Renal cortical epithelial cell (primary cell): ENCODE data around the gene ARL13A. TPM values are rescaled to one million over a fixed set of nuclear protein-coding genes. Genes with fewer than 3 reads are reported as not detected.
"Not testable (repeated sequence)": the region's sequence is repeated elsewhere in the genome, so short reads cannot be mapped to it uniquely, and the experiment has no call there.

Experiments
- DNase-seq: peaks from one replicate; pipeline ENCODE4 v3.0.0-alpha.2; 2011; ENCODE audit warnings: low read depth
- total RNA-seq: library from RNA; depleted of rRNA; stranded (reverse); fragments of >200 nt; gene quantifications from 2 replicates; pipeline ENCODE4 v1.2.3, GENCODE V29; 2014

The ARL13A gene
- total RNA-seq, 1 donor from 2014 or later = not detected

DNA sequence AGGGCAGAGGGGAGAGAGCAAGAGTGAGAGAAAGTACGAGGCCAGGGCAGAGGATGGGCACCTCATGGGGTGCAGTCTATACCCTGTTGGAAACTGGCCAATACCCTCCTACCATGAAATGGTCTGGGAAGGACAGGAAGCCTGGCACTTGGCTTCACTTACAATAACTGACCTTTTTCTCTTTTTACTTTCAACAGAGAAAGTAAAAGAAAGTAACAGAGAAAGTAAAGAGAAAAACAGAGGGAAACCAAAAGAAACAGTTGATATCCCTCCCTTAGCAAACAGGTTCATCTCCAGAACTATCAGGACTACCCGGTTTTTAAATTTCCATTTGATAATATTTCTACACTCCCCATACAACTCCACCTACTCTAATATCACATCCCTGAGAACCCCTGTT is 20.6 kb downstream of the ARL13A start:
- DNase-seq = no peak

DNA sequence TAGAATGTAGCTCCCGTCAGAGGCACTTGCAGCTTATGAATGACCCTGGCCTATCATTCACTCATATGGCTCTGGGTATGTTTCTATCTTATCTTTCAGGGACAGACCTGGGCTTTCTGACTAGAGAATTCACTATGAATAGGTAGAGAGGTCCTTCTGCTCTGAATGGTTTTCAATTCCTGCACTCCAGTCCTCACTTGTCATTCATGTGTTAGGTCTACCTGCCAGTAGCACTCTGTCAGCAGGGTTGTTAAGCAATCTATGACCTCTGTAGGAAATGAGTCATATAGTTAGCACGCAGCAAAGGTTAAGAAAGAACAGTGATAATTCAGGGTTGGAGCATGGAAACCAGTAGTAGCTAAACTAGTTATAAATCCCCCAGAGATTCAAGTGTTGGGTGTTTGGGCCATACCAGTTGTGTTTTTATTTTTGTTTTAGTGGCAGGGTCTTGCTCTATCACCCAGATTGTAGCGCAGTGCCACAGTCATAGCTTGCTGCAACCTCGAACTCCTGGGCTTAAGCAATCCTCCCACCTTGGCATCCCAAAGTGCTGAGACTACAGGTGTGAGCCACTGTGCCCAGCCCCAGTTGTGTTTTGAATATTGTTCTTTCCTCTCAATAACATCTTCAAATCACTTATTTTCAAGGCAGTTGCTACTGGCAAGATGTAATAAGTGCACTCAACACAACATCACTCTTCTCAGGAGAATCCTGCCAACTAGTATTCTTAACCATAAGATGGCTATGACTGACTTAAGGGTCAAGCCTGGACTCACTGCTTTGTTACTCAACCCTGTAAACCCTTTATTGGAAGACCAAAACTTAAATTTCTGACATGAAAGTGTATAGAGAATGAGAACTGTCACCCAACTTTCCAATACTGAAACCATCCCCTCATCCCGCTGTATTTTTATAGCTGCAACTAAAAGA is 25.1 kb downstream of the ARL13A start:
- peak; percentile 90 for DNase-seq

DNA sequence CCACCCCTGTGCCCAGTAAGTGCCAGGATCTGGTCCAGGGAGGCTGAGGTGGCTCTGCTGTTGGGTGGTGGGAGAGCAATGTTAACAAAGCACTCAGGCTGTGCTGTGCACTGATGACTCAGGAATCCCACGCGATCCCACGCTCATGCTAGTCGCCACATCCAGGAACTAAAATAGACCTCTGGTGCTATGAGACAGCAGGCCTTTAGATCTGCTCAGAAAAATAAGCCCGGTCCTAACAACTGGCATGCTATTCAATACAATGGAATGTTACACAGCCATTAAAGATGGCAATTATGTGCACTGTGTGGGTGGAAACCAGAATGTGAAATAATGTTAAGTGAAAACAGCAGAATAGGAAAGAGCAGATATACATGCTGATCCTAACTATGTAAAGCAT is 26.0 kb downstream of the ARL13A start:
- peak; percentile 91 for DNase-seq

DNA sequence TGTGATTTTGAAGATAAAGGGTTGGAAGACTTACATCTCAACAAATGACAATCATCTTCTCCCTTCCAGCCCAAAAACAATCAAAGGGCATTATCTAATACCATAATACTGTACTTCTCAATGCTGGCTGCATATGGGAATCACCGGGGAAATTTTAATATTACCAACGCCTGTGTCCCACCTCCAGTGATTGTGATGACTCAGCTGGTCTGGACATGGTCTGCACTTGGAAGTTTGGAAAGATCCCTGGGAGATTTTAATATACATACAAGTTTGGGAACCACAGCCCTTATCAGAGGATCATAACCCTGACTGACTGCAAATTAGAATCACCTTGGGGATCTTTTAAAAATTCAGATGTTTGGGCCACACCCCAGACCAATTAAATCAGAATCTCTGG is 29.9 kb downstream of the ARL13A start:
- no peak for DNase-seq

DNA sequence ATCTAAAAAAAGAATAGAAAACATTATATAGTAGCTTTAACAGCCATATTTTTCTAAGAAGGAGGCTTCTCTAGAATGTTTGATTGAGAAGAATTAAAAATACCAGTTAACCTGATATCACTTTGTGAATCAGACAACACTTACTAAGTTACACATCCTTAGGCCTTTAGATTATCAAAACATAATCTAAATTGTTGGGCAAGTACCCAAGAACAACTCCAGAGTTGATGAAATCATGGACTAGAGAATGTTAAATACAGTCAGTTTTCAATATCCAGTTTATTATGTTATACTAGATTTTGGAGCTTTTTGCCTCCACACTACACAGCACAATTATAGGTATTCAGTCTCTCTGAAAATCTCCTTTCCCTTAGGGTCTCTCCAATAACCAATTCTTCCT is 39.6 kb downstream of the ARL13A start:
- no peak for DNase-seq

DNA sequence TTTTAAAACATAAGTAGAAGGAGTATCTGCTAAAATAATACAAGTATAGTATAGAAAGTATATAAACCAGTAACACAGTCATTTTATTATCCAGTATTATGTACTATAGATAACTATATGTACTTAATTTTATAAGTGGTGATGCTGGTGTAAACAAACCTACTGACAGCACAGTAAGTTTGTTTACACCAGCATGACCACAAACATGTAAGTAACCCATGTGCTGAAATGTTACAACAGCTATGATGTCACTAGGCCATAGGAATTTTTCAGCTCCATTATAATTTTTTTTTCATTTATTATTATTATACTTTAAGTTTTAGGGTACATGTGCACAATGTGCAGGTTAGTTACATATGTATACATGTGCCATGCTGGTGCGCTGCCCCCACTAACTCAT is 42.5 kb downstream of the ARL13A start:
- not testable (repeated sequence) for DNase-seq

DNA sequence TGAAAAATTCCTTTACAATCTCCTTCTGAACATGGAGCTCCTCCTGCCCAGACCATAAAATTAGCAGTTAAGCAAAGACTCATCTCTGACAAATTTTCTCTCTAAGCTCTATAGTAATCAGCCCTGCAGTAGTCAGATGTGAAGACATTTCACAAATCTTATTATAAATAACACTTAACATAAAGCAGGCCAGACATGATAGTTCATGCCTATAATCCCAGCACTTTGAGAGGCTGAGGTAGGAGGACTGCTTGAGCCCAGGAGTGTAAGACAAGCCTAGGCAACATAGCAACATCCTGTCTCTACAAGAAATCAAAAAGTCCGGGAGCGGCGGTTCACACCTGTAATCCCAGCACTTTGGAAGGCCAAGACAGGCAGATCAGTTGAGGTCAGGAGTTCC is 52.5 kb downstream of the ARL13A start:
- no peak for DNase-seq

DNA sequence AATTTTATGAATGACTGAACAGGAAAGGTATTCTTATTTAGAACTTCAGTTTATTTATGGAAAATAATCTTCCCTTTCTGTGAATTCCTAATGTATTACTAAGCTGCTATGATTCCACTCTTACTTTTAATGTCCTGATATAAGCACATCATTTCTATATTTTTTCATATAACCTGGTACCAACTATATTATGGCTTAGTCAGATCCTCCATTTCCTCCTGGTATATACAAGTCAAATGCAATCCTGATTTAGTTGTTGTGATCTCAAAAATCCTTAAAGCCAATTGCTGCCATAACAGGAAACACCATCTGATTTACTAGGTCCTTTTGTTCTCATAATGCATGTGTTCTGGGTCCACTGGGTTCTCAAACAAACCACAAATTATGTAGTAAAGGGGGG is 55.6 kb downstream of the ARL13A start:
- no peak for DNase-seq

DNA sequence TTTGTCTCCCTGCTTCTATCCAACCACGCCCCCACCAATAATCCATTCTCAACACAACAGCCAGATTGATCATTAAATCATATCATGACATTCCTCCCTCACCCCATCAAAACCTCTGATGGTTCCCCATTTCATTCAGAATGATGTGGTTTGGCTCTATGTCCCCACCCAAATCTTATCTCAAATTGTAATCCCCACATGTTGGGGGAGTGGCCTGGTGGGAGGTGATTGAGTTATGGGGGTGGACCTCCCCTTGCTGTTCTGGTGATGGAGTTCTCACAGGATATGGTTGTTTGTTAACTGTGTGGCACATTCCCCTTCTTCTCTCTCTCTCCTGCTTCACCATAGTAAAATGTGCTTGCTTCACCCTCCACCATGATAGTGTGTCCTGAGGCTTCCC is 59.1 kb downstream of the ARL13A start:
- DNase-seq = no peak

DNA sequence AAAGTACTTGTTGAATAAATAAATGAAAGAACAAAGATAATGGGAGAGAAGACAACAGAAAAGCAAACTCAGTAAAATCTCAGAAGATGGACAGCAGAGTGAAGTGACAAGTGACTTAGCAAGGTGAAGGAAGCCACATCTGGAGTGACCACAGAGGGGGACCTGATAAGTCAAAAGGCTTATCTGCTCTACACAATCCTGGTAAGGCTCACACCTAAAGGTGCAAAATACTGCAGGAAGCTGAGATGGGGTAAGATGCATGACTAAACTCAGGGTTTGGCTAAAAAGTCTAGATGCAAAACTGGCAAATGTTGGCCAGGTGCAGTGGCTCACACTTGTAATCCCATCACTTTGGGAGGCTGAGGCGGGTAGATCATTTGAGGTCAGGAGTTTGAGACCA is 60.2 kb downstream of the ARL13A start:
- DNase-seq = no peak

DNA sequence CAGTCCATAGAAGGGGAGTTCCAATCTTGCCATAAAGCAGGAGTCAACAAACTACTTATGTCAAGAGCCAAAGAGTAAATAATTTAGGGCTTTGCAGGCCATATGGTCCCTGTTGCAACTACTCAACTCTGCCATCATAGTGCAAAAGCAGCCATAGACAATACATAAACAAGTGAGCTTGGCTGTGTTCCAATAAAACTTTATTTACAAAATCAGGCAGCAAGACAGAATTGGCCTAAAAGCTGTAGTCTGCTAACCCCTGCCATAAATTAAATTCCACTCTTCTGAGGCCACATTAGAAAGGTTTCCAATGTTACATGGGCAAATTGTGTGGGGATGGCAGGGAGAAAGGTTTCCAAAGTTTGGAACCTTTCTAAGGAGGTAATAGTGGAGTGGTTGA is 67.7 kb downstream of the ARL13A start:
- DNase-seq = no peak

DNA sequence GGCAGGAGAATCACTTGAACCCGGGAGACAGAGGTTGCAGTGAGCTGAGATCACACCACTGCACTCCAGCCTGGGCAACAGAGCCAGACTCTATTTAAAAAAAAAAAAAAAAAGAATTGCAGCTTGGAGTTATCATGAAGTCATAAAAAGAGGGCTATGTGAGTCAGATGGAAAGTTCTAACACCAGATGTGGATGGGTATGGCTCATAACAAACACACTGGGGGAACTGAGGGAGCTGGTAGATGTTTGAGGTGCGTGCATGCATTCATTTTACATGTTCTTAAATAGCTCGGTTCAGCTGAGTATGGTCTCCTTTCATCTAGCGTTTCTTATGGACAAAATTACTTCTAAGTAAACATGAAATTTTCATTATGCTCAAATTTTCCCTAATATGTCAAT is 70.7 kb downstream of the ARL13A start:
- DNase-seq = no peak

Other genes starting within 250 kb of the ARL13A start
- gene SYTL4, start 237.6 kb upstream of the ARL13A start, total RNA-seq = 7.1 and 8.6 TPM in 2 replicates
- gene CSTF2, start 149.3 kb upstream of the ARL13A start, total RNA-seq = 22.7 and 22.9 TPM in 2 replicates
- gene NOX1, start 95.3 kb upstream of the ARL13A start, total RNA-seq = not detected in 2 replicates
- gene XKRX, start 40.8 kb upstream of the ARL13A start, total RNA-seq = 0.17 and 0.30 TPM in 2 replicates
- 15.1 and 17.8 TPM in 2 replicates for gene TRMT2B, start 82.4 kb downstream of the ARL13A start, total RNA-seq
- 0.30 TPM in 1 of 2 replicates, not detected in the other for gene TMEM35A, start 109.2 kb downstream of the ARL13A start, total RNA-seq
- 1.2 and 14.6 TPM in 2 replicates for gene CENPI, start 128.5 kb downstream of the ARL13A start, total RNA-seq